Measurements from ENCODE around the gene TENT4A. TPM values are rescaled to one million over a fixed set of nuclear protein-coding genes. Genes with fewer than 3 reads are reported as not detected.

TENT4A gene
- total RNA-seq, 1 experiment from 2014 or later = 13.2 TPM

GRCh38 chr5:6717247-6717646 lies 4.0 kb downstream of the TENT4A start:
- DNase-seq (ENCODE audit: low read depth) = no peak

- no peak for DNase-seq (ENCODE audit: low read depth)
Observed at GRCh38 chr5:6717687-6718086, 4.5 kb downstream of the TENT4A start.

- DNase-seq (ENCODE audit: low read depth) = no peak
Observed at GRCh38 chr5:6718161-6718681, 5.0 kb downstream of the TENT4A start.

- no peak for DNase-seq (ENCODE audit: low read depth)
Observed at GRCh38 chr5:6718718-6719117, 5.5 kb downstream of the TENT4A start.

- no peak for DNase-seq (ENCODE audit: low read depth)
Observed at GRCh38 chr5:6719417-6719816, 6.2 kb downstream of the TENT4A start.

GRCh38 chr5:6719896-6720560 lies 6.8 kb downstream of the TENT4A start:
- no peak for DNase-seq (ENCODE audit: low read depth)

- no peak for DNase-seq (ENCODE audit: low read depth)
Observed at GRCh38 chr5:6720561-6720921, 7.3 kb downstream of the TENT4A start.

GRCh38 chr5:6721442-6721841 lies 8.2 kb downstream of the TENT4A start:
- DNase-seq (ENCODE audit: low read depth) = peak; percentile 33

- DNase-seq (ENCODE audit: low read depth) = peak; percentile 14
Observed at GRCh38 chr5:6722015-6722414, 8.8 kb downstream of the TENT4A start.

- no peak for DNase-seq (ENCODE audit: low read depth)
Observed at GRCh38 chr5:6723122-6723815, 10.0 kb downstream of the TENT4A start.

- DNase-seq (ENCODE audit: low read depth) = no peak
Observed at GRCh38 chr5:6723816-6724300, 10.6 kb downstream of the TENT4A start.

GRCh38 chr5:6724321-6724929 lies 11.2 kb downstream of the TENT4A start:
- peak; percentile 55 for DNase-seq (ENCODE audit: low read depth)

- no peak for DNase-seq (ENCODE audit: low read depth)
Observed at GRCh38 chr5:6725421-6725820, 12.2 kb downstream of the TENT4A start.

- no peak for DNase-seq (ENCODE audit: low read depth)
Observed at GRCh38 chr5:6726006-6726405, 12.8 kb downstream of the TENT4A start.

- no peak for DNase-seq (ENCODE audit: low read depth)
Observed at GRCh38 chr5:6727231-6727630, 14.0 kb downstream of the TENT4A start.

GRCh38 chr5:6728011-6728794 lies 15.0 kb downstream of the TENT4A start:
- DNase-seq (ENCODE audit: low read depth) = no peak

- no peak for DNase-seq (ENCODE audit: low read depth)
Observed at GRCh38 chr5:6728795-6729183, 15.6 kb downstream of the TENT4A start.

GRCh38 chr5:6729386-6730310 lies 16.4 kb downstream of the TENT4A start:
- peak; percentile 50 for DNase-seq (ENCODE audit: low read depth)

GRCh38 chr5:6730407-6730806 lies 17.2 kb downstream of the TENT4A start:
- DNase-seq (ENCODE audit: low read depth) = no peak

- no peak for DNase-seq (ENCODE audit: low read depth)
Observed at GRCh38 chr5:6730807-6731206, 17.6 kb downstream of the TENT4A start.
